PC-3 (cell line): ENCODE data around the gene NEAT1. TPM values are rescaled to one million over a fixed set of nuclear protein-coding genes. Genes with fewer than 3 reads are reported as not detected.

Source experiments
- ATAC-seq: fragments of 200-7000 bp; cut with Tn5 transposase; 2 replicates; pipeline ENCODE4 v1.9.1; 2020; ENCODE audit warnings: mild to moderate bottlenecking, moderate library complexity
- BruUV-seq: library from RNA; stranded (reverse); fragments of 400-500 nt; replicated peaks from 2 replicates; lab custom pipeline; 2021; lab: Mats Ljungman, UMichigan
- CTCF ChIA-PET: fragments of 300-600 bp; sonication (Branson Sonifier 250); formaldehyde crosslinking; loops from one replicate; lab custom pipeline; 2022; ENCODE audit warnings: antibody characterized with exemption; lab: Charles Lee
- POLR2A ChIA-PET: fragments of 300-600 bp; sonication (Branson Sonifier 250); formaldehyde crosslinking; loops from one replicate; lab custom pipeline; 2022; ENCODE audit warnings: antibody characterized with exemption; ENCODE audit not compliant: unreplicated experiment; lab: Charles Lee
- DNase-seq: peaks from one replicate; pipeline ENCODE4 v3.0.0-alpha.2; 2015
- H2AFZ ChIP-seq: fragments of 300-600 bp; sonication (generic); 2 replicates; pipeline ENCODE4 v1.6.0; 2016; ENCODE audit warnings: antibody characterized with exemption, low read length
- H3F3A ChIP-seq: fragments of 300-600 bp; sonication (generic); one replicate; pipeline ENCODE4 v1.6.0; 2017; ENCODE audit warnings: antibody characterized with exemption, low read length, control low read depth, mild to moderate bottlenecking; ENCODE audit not compliant: unreplicated experiment
- H3K27ac ChIP-seq: fragments of 300-600 bp; sonication (generic); 2 replicates; pipeline ENCODE4 v1.5.1; 2016; ENCODE audit warnings: mild to moderate bottlenecking, low read length
- H3K27me3 ChIP-seq: fragments of 300-600 bp; sonication (generic); 2 replicates; pipeline ENCODE4 v1.6.1; 2016; ENCODE audit warnings: low read length, mixed read lengths
- H3K36me3 ChIP-seq: fragments of 300-600 bp; sonication (generic); 2 replicates; pipeline ENCODE4 v1.6.1; 2016; ENCODE audit warnings: low read depth, mixed run types, low read length, mixed read lengths
- H3K4me1 ChIP-seq: fragments of 300-600 bp; sonication (generic); 2 replicates; pipeline ENCODE4 v1.5.1; 2016; ENCODE audit warnings: low read length; ENCODE audit not compliant: insufficient read depth
- H3K4me2 ChIP-seq: fragments of 300-600 bp; sonication (generic); 2 replicates; pipeline ENCODE4 v1.6.0; 2016; ENCODE audit warnings: low read length
- H3K4me3 ChIP-seq: fragments of 300-600 bp; sonication (generic); 2 replicates; pipeline ENCODE4 v1.5.1; 2016; ENCODE audit warnings: mild to moderate bottlenecking, low read length, mixed read lengths
- H3K79me2 ChIP-seq: fragments of 300-600 bp; sonication (generic); 2 replicates; pipeline ENCODE4 v1.6.1; 2017; ENCODE audit warnings: low read length, mixed read lengths
- H3K9ac ChIP-seq: fragments of 300-600 bp; sonication (generic); 2 replicates; pipeline ENCODE4 v1.6.0; 2016; ENCODE audit warnings: mild to moderate bottlenecking, low read length
- H3K9me2 ChIP-seq: fragments of 300-600 bp; sonication (generic); replicated peaks from 2 replicates; pipeline ENCODE4 v1.6.1; 2016; ENCODE audit warnings: mixed run types, low read length, mixed read lengths
- H3K9me3 ChIP-seq: fragments of 300-600 bp; sonication (generic); 2 replicates; pipeline ENCODE4 v1.6.1; 2016; ENCODE audit warnings: low read length, mixed read lengths
- H4K20me1 ChIP-seq: fragments of 300-600 bp; sonication (generic); 2 replicates; pipeline ENCODE4 v1.6.1; 2016; ENCODE audit warnings: low read length, mixed read lengths
- EZH2 ChIP-seq: fragments of 300-600 bp; sonication (generic); IDR thresholded peaks from one replicate; pipeline ENCODE4 v1.6.1; 2017; ENCODE audit warnings: antibody characterized with exemption, mild to moderate bottlenecking, low read length; ENCODE audit not compliant: unreplicated experiment
- EZH2phosphoT487 ChIP-seq: fragments of 300-600 bp; sonication (generic); IDR thresholded peaks from 2 replicates; pipeline ENCODE4 v1.6.1; 2018; ENCODE audit warnings: mild to moderate bottlenecking, antibody characterized with exemption, low read length, borderline replicate concordance
- intact Hi-C: fragments of 100-400 bp; cut with micrococcal nuclease; formaldehyde crosslinking; loops from 2 replicates; pipeline ENCODE4 v1.9.0; 2023
- total RNA-seq: library from RNA; depleted of rRNA; stranded (reverse); fragments of >200 nt; gene quantifications from 2 replicates; pipeline ENCODE4 v1.2.3, GENCODE V29; 2014
- TF ChIP-seq, protein P1 (sequence below): fragments of 300-600 bp; sonication (generic); conservative IDR thresholded peaks from 2 replicates; pipeline ENCODE4 v1.5.1; 2017; ENCODE audit warnings: antibody characterized with exemption, low read depth, mild to moderate bottlenecking, low read length

Gene NEAT1
- total RNA-seq, 1 experiment from 2014 or later: 47.9 TPM

DNA sequence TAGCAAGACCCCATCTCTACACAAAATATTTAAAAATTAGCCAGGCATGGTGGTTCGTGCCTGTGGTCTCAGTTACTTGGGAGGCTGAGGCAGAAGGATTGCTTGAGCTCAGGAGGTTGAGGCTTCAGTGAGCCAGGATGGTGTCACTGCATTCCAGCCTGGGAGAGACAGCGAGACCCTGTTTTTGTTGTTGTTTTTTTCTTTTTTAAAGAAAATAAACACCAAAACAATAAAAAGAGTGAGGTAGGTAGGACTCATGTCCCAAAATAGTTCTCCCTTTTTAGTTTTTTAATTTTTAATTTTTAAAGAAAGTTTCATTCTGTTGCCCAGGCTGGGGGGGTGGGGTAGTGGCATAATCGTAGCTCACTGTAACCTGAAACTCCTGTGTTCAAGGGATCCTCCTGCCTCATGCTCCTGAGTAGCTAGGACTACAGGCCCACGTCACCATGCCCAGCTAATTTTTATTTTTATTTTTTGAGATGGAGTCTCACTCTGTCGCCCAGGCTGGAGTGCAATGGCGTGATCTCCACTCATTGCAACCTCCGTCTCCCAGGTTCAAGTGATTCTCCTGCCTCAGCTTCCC lies 50.8 kb downstream of the NEAT1 start:
- intact Hi-C loops: loop anchor here (2.0 kb wide), 2 partner anchors 23 to 53 kb away; no protein-coding TSS in a partner anchor
- TF ChIP-seq, protein P1, sequence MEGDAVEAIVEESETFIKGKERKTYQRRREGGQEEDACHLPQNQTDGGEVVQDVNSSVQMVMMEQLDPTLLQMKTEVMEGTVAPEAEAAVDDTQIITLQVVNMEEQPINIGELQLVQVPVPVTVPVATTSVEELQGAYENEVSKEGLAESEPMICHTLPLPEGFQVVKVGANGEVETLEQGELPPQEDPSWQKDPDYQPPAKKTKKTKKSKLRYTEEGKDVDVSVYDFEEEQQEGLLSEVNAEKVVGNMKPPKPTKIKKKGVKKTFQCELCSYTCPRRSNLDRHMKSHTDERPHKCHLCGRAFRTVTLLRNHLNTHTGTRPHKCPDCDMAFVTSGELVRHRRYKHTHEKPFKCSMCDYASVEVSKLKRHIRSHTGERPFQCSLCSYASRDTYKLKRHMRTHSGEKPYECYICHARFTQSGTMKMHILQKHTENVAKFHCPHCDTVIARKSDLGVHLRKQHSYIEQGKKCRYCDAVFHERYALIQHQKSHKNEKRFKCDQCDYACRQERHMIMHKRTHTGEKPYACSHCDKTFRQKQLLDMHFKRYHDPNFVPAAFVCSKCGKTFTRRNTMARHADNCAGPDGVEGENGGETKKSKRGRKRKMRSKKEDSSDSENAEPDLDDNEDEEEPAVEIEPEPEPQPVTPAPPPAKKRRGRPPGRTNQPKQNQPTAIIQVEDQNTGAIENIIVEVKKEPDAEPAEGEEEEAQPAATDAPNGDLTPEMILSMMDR: no peak
- no peak for TF ChIP-seq EZH2
- no peak for TF ChIP-seq EZH2phosphoT487
- H3K27me3 ChIP-seq: no peaks in the 10 kb centered on the region
- H3K79me2 ChIP-seq: peaks cover 21% of the 10 kb centered on the region
- CTCF ChIA-PET: no interaction called here
- peaks cover 13% of the 10 kb centered on the region for H3F3A ChIP-seq
- ATAC-seq (no peak), DNase-seq (no peak)
- no peaks in the 10 kb centered on the region for H4K20me1 ChIP-seq
- no peaks in the 10 kb centered on the region for H3K9me2 ChIP-seq
- H3K36me3 ChIP-seq: no peaks in the 10 kb centered on the region
- H3K4me2 ChIP-seq: 0 out of 2 replicates have a peak overlapping the region, but pooled peaks have one; percentile 74
- peak overlapping the region; percentile 83 for H3K9ac ChIP-seq
- peak overlapping the region; percentile 95 for H3K27ac ChIP-seq
- peaks cover 52% of the 10 kb centered on the region for H3K4me1 ChIP-seq
- no peaks in the 10 kb centered on the region for H3K9me3 ChIP-seq
- H3K4me3 ChIP-seq: no peak overlapping the region
- BruUV-seq: no TSS peak
- POLR2A ChIA-PET: interaction anchor here (0.5 to 0.6 kb wide), 4 partner anchors 20 to 43 kb away, joined by 3 to 9 read pairs (median 4); no protein-coding TSS in a partner anchor
- H2AFZ ChIP-seq: no peak overlapping the region

- Histone ChIP-seq H3K27me3 (no peaks in the 10 kb centered on the region), H3K9me3 (no peaks in the 10 kb centered on the region), H3K79me2 (peaks cover 21% of the 10 kb centered on the region), H3K4me1 (peaks cover 46% of the 10 kb centered on the region), H3K36me3 (no peaks in the 10 kb centered on the region), H2AFZ (no peak overlapping the region), H3K9me2 (no peaks in the 10 kb centered on the region), H3K27ac (peak overlapping the region; percentile 23), H3K4me3 (no peak overlapping the region), H3K4me2 (no peak overlapping the region), H3K9ac (no peak overlapping the region), H3F3A (peaks cover 13% of the 10 kb centered on the region), H4K20me1 (no peaks in the 10 kb centered on the region)
- TF ChIP-seq EZH2 (no peak), EZH2phosphoT487 (no peak)
- TF ChIP-seq, protein P1: no peak
- ChIA-PET CTCF (no interaction called here), POLR2A (interaction anchor here (0.6 kb wide), 1 partner anchor 24 kb away, joined by 5 read pairs; the partner anchor contains the start of gene MALAT1)
- DNase-seq (no peak), ATAC-seq (no peak)
- intact Hi-C loops: no loop called here
- BruUV-seq: no TSS peak
Measured at GRCh38 chr11:65474864-65475263, 52.3 kb downstream of the NEAT1 start.

DNA sequence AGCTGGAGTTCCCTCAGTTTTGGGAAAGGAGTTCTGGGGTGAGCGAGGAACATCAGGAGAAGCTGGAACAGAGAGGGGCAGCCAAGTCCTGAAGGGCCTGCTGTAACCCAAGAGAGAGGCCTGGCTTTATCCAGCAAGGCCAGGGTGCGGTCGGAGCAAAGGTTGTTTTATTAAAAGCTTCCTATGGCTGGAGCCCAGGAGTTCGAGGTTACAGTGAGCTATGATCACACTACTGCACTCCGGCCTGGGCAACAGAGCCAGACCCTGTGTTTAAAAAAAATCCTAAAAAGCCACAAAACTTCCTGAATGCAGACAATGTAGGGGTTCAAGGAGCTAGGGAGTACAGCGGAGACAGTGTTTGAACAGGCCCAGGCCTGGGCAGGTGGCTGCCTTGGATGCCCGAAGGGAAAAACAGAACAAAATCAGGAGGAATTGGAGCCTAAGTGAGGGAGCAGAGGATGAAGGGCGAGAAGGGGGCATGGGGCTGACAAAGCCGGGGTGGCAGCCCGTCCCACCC lies 54.1 kb downstream of the NEAT1 start:
- intact Hi-C loops: no loop called here
- DNase-seq (no peak), ATAC-seq (no peak)
- Histone ChIP-seq H3K79me2 (peaks cover 21% of the 10 kb centered on the region), H3K27me3 (no peaks in the 10 kb centered on the region), H3K27ac (peak overlapping the region; percentile 95), H3K4me2 (peak overlapping the region; percentile 89), H4K20me1 (no peaks in the 10 kb centered on the region), H3K9me2 (no peaks in the 10 kb centered on the region), H3K4me3 (peak overlapping the region; percentile 80), H3K36me3 (no peaks in the 10 kb centered on the region), H3K9me3 (no peaks in the 10 kb centered on the region), H3K9ac (peak overlapping the region; percentile 99), H3F3A (peaks cover 13% of the 10 kb centered on the region), H3K4me1 (peaks cover 42% of the 10 kb centered on the region), H2AFZ (peak overlapping the region; percentile 85)
- TF ChIP-seq EZH2phosphoT487: no peak
- TF ChIP-seq, protein P1: no peak
- TF ChIP-seq EZH2: no peak
- BruUV-seq: TSS peak; percentile 92
- ChIA-PET POLR2A (interaction anchor here (0.5 to 2.1 kb wide), 3 partner anchors 21 to 32 kb away, joined by 8 to 27 read pairs (median 14); partner anchors contain the start of gene MALAT1), CTCF (no interaction called here)
